ENCODE data around the gene TMEM135. TPM values are rescaled to one million over a fixed set of nuclear protein-coding genes. Genes with fewer than 3 reads are reported as not detected.
"Not testable (repeated sequence)": the region's sequence is repeated elsewhere in the genome, so short reads cannot be mapped to it uniquely, and the experiment has no call there.

The TMEM135 gene
- total and polyA plus RNA-seq, 5 experiments from 2014 or later: 5.4 to 20.4 (median 8.7) TPM

- H3K9me3 Mint-ChIP-seq: no peaks in the 10 kb centered on the region
- H3K27me3 Mint-ChIP-seq: peaks cover 0 to 6% (median 2%) of the 10 kb centered on the region in 5 donors
- no peak for ATAC-seq
- no peaks in the 10 kb centered on the region for H3K4me1 Mint-ChIP-seq
- POLR2A ChIA-PET: no interaction called here
- H3K36me3 Mint-ChIP-seq: no peaks in the 10 kb centered on the region
- DNase-seq: no peak
- H3K27ac Mint-ChIP-seq: no peak overlapping the region
- H3K4me3 Mint-ChIP-seq: no peak overlapping the region
Measured at GRCh38 chr11:87005569-87005921, 32.2 kb upstream of the TMEM135 start.

GRCh38 chr11:87006035-87006434 lies 31.7 kb upstream of the TMEM135 start:
- Mint-ChIP-seq H3K4me3 (no peak overlapping the region), H3K27me3 (peaks cover 0 to 6% (median 2%) of the 10 kb centered on the region in 5 donors), H3K4me1 (no peaks in the 10 kb centered on the region), H3K27ac (no peak overlapping the region), H3K36me3 (no peaks in the 10 kb centered on the region), H3K9me3 (no peaks in the 10 kb centered on the region)
- DNase-seq (no peak), ATAC-seq (no peak)
- POLR2A ChIA-PET: interaction anchor here (0.7 kb wide), 1 partner anchor 78 kb away, joined by 4 read pairs; no protein-coding TSS in a partner anchor

GRCh38 chr11:87007963-87008362 lies 29.8 kb upstream of the TMEM135 start:
- DNase-seq: no peak
- H3K9me3 Mint-ChIP-seq: no peaks in the 10 kb centered on the region
- H3K27ac Mint-ChIP-seq: no peak overlapping the region
- peaks cover 0 to 5% (median 2%) of the 10 kb centered on the region in 5 donors for H3K27me3 Mint-ChIP-seq
- no peak overlapping the region for H3K4me3 Mint-ChIP-seq
- H3K4me1 Mint-ChIP-seq: peaks cover 0 to 2% (median 0%) of the 10 kb centered on the region in 4 donors
- no peaks in the 10 kb centered on the region for H3K36me3 Mint-ChIP-seq
- no peak for ATAC-seq
- POLR2A ChIA-PET: no interaction called here

GRCh38 chr11:87012089-87012488 lies 25.6 kb upstream of the TMEM135 start:
- POLR2A ChIA-PET: no interaction called here
- no peaks in the 10 kb centered on the region for H3K9me3 Mint-ChIP-seq
- H3K36me3 Mint-ChIP-seq: no peaks in the 10 kb centered on the region
- no peaks in the 10 kb centered on the region for H3K27me3 Mint-ChIP-seq
- peaks cover 0 to 2% (median 0%) of the 10 kb centered on the region in 4 donors for H3K4me1 Mint-ChIP-seq
- H3K4me3 Mint-ChIP-seq: no peak overlapping the region
- ATAC-seq (no peak), DNase-seq (no peak)
- no peak overlapping the region for H3K27ac Mint-ChIP-seq

- POLR2A ChIA-PET: no interaction called here
- Mint-ChIP-seq H3K9me3 (no peaks in the 10 kb centered on the region), H3K27me3 (no peaks in the 10 kb centered on the region), H3K36me3 (no peaks in the 10 kb centered on the region), H3K4me1 (peaks cover 0 to 2% (median 0%) of the 10 kb centered on the region in 4 donors), H3K4me3 (no peak overlapping the region), H3K27ac (peak overlapping the region in 1 of 10 donors; percentile 2)
- DNase-seq (no peak), ATAC-seq (no peak)
Measured at GRCh38 chr11:87012673-87013072, 25.1 kb upstream of the TMEM135 start.

GRCh38 chr11:87013912-87014825 lies 23.6 kb upstream of the TMEM135 start:
- H3K36me3 Mint-ChIP-seq: no peaks in the 10 kb centered on the region
- DNase-seq (no peak), ATAC-seq (no peak)
- no peak overlapping the region for H3K4me3 Mint-ChIP-seq
- peaks cover 0 to 2% (median 0%) of the 10 kb centered on the region in 4 donors for H3K4me1 Mint-ChIP-seq
- H3K9me3 Mint-ChIP-seq: no peaks in the 10 kb centered on the region
- POLR2A ChIA-PET: no interaction called here
- peaks cover 0 to 4% (median 0%) of the 10 kb centered on the region in 5 donors for H3K27me3 Mint-ChIP-seq
- no peak overlapping the region for H3K27ac Mint-ChIP-seq

- DNase-seq: no peak
- no peak overlapping the region for H3K4me3 Mint-ChIP-seq
- POLR2A ChIA-PET: interaction anchor here (0.7 kb wide), 1 partner anchor 67 kb away, joined by 3 read pairs; no protein-coding TSS in a partner anchor
- peaks cover 0 to 5% (median 2%) of the 10 kb centered on the region in 4 donors for H3K4me1 Mint-ChIP-seq
- peaks cover 0 to 12% (median 2%) of the 10 kb centered on the region in 5 donors for H3K27me3 Mint-ChIP-seq
- H3K9me3 Mint-ChIP-seq: no peaks in the 10 kb centered on the region
- ATAC-seq: no peak
- no peak overlapping the region for H3K27ac Mint-ChIP-seq
- no peaks in the 10 kb centered on the region for H3K36me3 Mint-ChIP-seq
Measured at GRCh38 chr11:87015645-87016044, 22.1 kb upstream of the TMEM135 start.

- POLR2A ChIA-PET: no interaction called here
- Mint-ChIP-seq H3K9me3 (no peaks in the 10 kb centered on the region), H3K27ac (no peak overlapping the region)
Measured at GRCh38 chr11:87019613-87020271, 18.0 kb upstream of the TMEM135 start.

GRCh38 chr11:87020336-87020735 lies 17.4 kb upstream of the TMEM135 start:
- Mint-ChIP-seq H3K4me3 (no peak overlapping the region), H3K36me3 (peaks cover 0 to 5% (median 0%) of the 10 kb centered on the region in 3 donors), H3K27me3 (peaks cover 0 to 12% (median 4%) of the 10 kb centered on the region in 5 donors), H3K27ac (no peak overlapping the region), H3K4me1 (peaks cover 0 to 5% (median 2%) of the 10 kb centered on the region in 4 donors), H3K9me3 (no peaks in the 10 kb centered on the region)
- POLR2A ChIA-PET: no interaction called here
- DNase-seq: no peak
- no peak for ATAC-seq

More at GRCh38 chr11:87019613-87020271, 18.0 kb upstream of the TMEM135 start:
- Mint-ChIP-seq H3K27me3 (peaks cover 0 to 12% (median 4%) of the 10 kb centered on the region in 5 donors), H3K36me3 (peaks cover 0 to 4% (median 0%) of the 10 kb centered on the region in 3 donors), H3K4me3 (no peak overlapping the region), H3K4me1 (peaks cover 0 to 5% (median 2%) of the 10 kb centered on the region in 4 donors)
- DNase-seq (no peak), ATAC-seq (no peak)

- ATAC-seq (no peak), DNase-seq (no peak)
- Mint-ChIP-seq H3K36me3 (peaks cover 0 to 5% (median 0%) of the 10 kb centered on the region in 3 donors), H3K27ac (no peak overlapping the region), H3K4me1 (peaks cover 0 to 5% (median 2%) of the 10 kb centered on the region in 4 donors), H3K27me3 (peaks cover 0 to 12% (median 4%) of the 10 kb centered on the region in 5 donors), H3K9me3 (no peaks in the 10 kb centered on the region), H3K4me3 (no peak overlapping the region)
- POLR2A ChIA-PET: no interaction called here
Measured at GRCh38 chr11:87020764-87021365, 16.9 kb upstream of the TMEM135 start.

- DNase-seq (no peak), ATAC-seq (no peak)
- Mint-ChIP-seq H3K27ac (peak overlapping the region in 1 of 10 donors; percentile 39), H3K4me3 (no peak overlapping the region), H3K4me1 (peaks cover 0 to 5% (median 2%) of the 10 kb centered on the region in 4 donors), H3K36me3 (peaks cover 0 to 5% (median 3%) of the 10 kb centered on the region in 3 donors), H3K9me3 (no peaks in the 10 kb centered on the region), H3K27me3 (peaks cover 0 to 12% (median 4%) of the 10 kb centered on the region in 5 donors)
- POLR2A ChIA-PET: no interaction called here
Measured at GRCh38 chr11:87022254-87022653, 15.5 kb upstream of the TMEM135 start.

GRCh38 chr11:87022738-87023137 lies 15.0 kb upstream of the TMEM135 start:
- Mint-ChIP-seq H3K4me1 (peaks cover 0 to 5% (median 2%) of the 10 kb centered on the region in 4 donors), H3K27me3 (peaks cover 0 to 12% (median 4%) of the 10 kb centered on the region in 5 donors), H3K9me3 (no peaks in the 10 kb centered on the region), H3K27ac (no peak overlapping the region), H3K4me3 (no peak overlapping the region), H3K36me3 (peaks cover 0 to 5% (median 3%) of the 10 kb centered on the region in 3 donors)
- POLR2A ChIA-PET: no interaction called here
- ATAC-seq: no peak
- DNase-seq: no peak

GRCh38 chr11:87026415-87026814 lies 11.3 kb upstream of the TMEM135 start:
- H3K4me3 Mint-ChIP-seq, H3K27me3 Mint-ChIP-seq, DNase-seq, POLR2A ChIA-PET, ATAC-seq, H3K36me3 Mint-ChIP-seq, H3K9me3 Mint-ChIP-seq, H3K27ac Mint-ChIP-seq, H3K4me1 Mint-ChIP-seq: not testable (repeated sequence)
